GM12891 (cell line): ENCODE data around the gene TTC39B.

Experiments used
- POLR2A ChIP-seq: IDR thresholded peaks from 2 replicates; pipeline ENCODE4 v1.6.1; 2011; ENCODE audit warnings: low read depth, low read length, control low read depth
- POLR2AphosphoS5 ChIP-seq: IDR thresholded peaks from 2 replicates; pipeline ENCODE4 v1.6.1; 2011; ENCODE audit warnings: low read depth, low read length, control low read depth

DNA sequence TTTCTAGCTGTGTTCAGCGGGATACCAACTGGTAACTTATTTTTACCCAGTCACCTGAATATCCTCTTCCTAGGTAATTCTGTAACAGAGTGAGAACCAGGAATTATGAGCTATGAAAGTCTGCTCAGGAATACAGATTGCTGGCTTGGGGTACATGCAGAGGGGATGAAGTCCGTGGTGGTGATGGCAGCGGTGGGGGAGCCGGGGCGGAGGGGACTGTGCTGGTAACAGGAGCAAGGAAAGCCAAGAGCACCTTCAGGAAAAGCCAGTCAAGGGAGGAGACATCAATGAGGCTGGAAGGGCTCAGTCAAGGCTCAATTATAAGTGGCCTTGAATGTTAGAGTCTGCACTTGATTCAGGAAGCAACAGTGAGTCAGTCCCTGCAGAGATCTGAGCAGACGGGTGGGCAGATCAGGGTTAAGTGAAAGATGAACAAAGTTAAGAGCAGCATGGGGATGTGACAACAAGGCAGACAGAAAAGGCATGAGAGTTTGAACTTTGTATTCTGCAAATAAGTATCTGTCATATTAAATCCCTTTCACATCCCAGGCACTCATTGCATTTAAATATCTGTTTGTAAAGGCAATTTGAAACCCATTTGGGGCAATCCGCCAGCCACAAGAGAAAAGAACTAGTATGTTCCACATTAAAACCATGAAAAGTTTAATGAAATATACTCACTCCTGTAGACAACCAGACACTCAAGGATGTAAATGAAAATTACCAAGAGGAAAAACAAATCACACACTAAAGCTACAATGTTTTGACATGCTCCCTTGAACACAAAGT is 101.2 kb downstream of the TTC39B start:
- TF ChIP-seq POLR2A (no peak), POLR2AphosphoS5 (no peak)
